SJCRH30 (cell line): ENCODE measurements around the gene PCLO. TPM values are rescaled to one million over a fixed set of nuclear protein-coding genes. Genes with fewer than 3 reads are reported as not detected.
"Not testable (repeated sequence)": the region's sequence is repeated elsewhere in the genome, so short reads cannot be mapped to it uniquely, and the experiment has no call there.

ENCODE experiments used
- DNase-seq, 2 experiments: peaks; one replicate each; pipeline ENCODE4 v3.0.0-alpha.2; 2015 to 2020
- H3K27ac ChIP-seq: fragments of 250-450 bp; sonication (Bioruptor Pico); 2 replicates; pipeline ENCODE4 v1.5.1; 2020; ENCODE audit warnings: mild to moderate bottlenecking, moderate library complexity
- H3K27me3 ChIP-seq: fragments of 250-450 bp; sonication (Bioruptor Pico); 2 replicates; pipeline ENCODE4 v1.5.1; 2020; ENCODE audit warnings: mild to moderate bottlenecking, moderate library complexity
- H3K36me3 ChIP-seq: fragments of 250-450 bp; sonication (Bioruptor Pico); 2 replicates; pipeline ENCODE4 v1.5.1; 2020; ENCODE audit warnings: mild to moderate bottlenecking, moderate library complexity
- H3K4me1 ChIP-seq: fragments of 250-450 bp; sonication (Bioruptor Pico); 2 replicates; pipeline ENCODE4 v1.5.1; 2020; ENCODE audit warnings: mild to moderate bottlenecking, moderate library complexity
- H3K4me3 ChIP-seq: fragments of 250-450 bp; sonication (Bioruptor Pico); 2 replicates; pipeline ENCODE4 v1.5.1; 2020; ENCODE audit warnings: mild to moderate bottlenecking, moderate library complexity
- H3K9me3 ChIP-seq: fragments of 250-450 bp; sonication (Bioruptor Pico); replicated peaks from 2 replicates; pipeline ENCODE4 v1.5.1; 2020; ENCODE audit warnings: mild to moderate bottlenecking, moderate library complexity
- total RNA-seq: library from RNA; depleted of rRNA; stranded (reverse); fragments of >200 nt; shearing (Covaris generic); gene quantifications from 2 replicates; pipeline ENCODE4 v1.2.3, GENCODE V29; 2014

PCLO gene
- total RNA-seq, 1 experiment from 2014 or later: 4.2 TPM

- no peak overlapping the region for H3K27ac ChIP-seq
- no peak for DNase-seq
These were observed 416.9 kb downstream of the PCLO start for GRCh38 chr7:82745820-82746219.

GRCh38 chr7:82745117-82745516, 417.6 kb downstream of the PCLO start:
- H3K27me3 ChIP-seq: no peaks in the 10 kb centered on the region
- peak; percentile 27 to 45 for DNase-seq
- H3K27ac ChIP-seq: no peak overlapping the region; the same call in 1 of the 2 replicates
- no peaks in the 10 kb centered on the region for H3K9me3 ChIP-seq
- no peak overlapping the region for H3K4me3 ChIP-seq
- H3K4me1 ChIP-seq: peaks cover 10% of the 10 kb centered on the region
- no peaks in the 10 kb centered on the region for H3K36me3 ChIP-seq

More at GRCh38 chr7:82745820-82746219, 416.9 kb downstream of the PCLO start:
- Histone ChIP-seq H3K27me3 (no peaks in the 10 kb centered on the region), H3K9me3 (no peaks in the 10 kb centered on the region), H3K4me1 (peaks cover 10% of the 10 kb centered on the region), H3K4me3 (no peak overlapping the region), H3K36me3 (no peaks in the 10 kb centered on the region)

DNA sequence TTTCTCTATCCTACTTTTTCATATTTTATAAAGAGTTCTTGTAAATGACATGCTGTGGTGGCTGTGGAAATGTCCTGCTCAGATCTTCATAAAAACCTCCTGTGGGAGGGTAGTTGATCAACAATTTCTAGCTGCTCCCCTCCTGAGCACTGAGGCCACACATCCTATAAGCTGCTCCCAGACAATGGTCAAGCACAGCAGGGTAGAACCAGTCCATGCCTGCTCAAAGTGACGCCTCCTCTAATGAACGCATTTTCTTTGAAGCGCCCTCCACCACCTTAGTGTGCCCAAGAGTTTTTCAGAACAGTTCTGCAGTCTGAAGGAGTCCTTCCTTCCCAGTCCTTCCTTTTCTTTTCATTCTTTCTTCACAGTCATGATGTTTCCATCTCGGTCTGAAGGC, 420.5 kb downstream of the PCLO start:
- no peak for DNase-seq
- H3K4me1 ChIP-seq: peaks cover 10% of the 10 kb centered on the region
- H3K27ac ChIP-seq: no peak overlapping the region

GRCh38 chr7:82741493-82741892, 421.2 kb downstream of the PCLO start:
- Histone ChIP-seq H3K27ac (no peak overlapping the region), H3K4me1 (peaks cover 10% of the 10 kb centered on the region), H3K36me3 (no peaks in the 10 kb centered on the region), H3K9me3 (no peaks in the 10 kb centered on the region), H3K4me3 (no peak overlapping the region), H3K27me3 (no peaks in the 10 kb centered on the region)
- DNase-seq: no peak

More for the DNA sequence above, 420.5 kb downstream of the PCLO start:
- Histone ChIP-seq H3K4me3 (no peak overlapping the region), H3K9me3 (no peaks in the 10 kb centered on the region), H3K27me3 (no peaks in the 10 kb centered on the region), H3K36me3 (no peaks in the 10 kb centered on the region)

GRCh38 chr7:82740246-82740848, 422.3 kb downstream of the PCLO start:
- Histone ChIP-seq H3K4me3 (no peak overlapping the region), H3K27ac (no peak overlapping the region), H3K36me3 (no peaks in the 10 kb centered on the region), H3K9me3 (no peaks in the 10 kb centered on the region), H3K27me3 (no peaks in the 10 kb centered on the region), H3K4me1 (peaks cover 9% of the 10 kb centered on the region)
- DNase-seq: peak; percentile 66 to 85

- H3K36me3 ChIP-seq: no peaks in the 10 kb centered on the region
- H3K4me1 ChIP-seq: no peaks in the 10 kb centered on the region
- no peak overlapping the region for H3K27ac ChIP-seq
- no peak for DNase-seq
- H3K27me3 ChIP-seq: no peaks in the 10 kb centered on the region
- H3K9me3 ChIP-seq: no peaks in the 10 kb centered on the region
- H3K4me3 ChIP-seq: no peak overlapping the region
These were observed 426.1 kb downstream of the PCLO start for GRCh38 chr7:82736633-82737032.

GRCh38 chr7:82732677-82733076, 430.0 kb downstream of the PCLO start:
- no peak for DNase-seq
- Histone ChIP-seq H3K36me3 (no peaks in the 10 kb centered on the region), H3K4me1 (no peaks in the 10 kb centered on the region), H3K27me3 (no peaks in the 10 kb centered on the region), H3K9me3 (no peaks in the 10 kb centered on the region), H3K27ac (no peak overlapping the region), H3K4me3 (no peak overlapping the region)

DNA sequence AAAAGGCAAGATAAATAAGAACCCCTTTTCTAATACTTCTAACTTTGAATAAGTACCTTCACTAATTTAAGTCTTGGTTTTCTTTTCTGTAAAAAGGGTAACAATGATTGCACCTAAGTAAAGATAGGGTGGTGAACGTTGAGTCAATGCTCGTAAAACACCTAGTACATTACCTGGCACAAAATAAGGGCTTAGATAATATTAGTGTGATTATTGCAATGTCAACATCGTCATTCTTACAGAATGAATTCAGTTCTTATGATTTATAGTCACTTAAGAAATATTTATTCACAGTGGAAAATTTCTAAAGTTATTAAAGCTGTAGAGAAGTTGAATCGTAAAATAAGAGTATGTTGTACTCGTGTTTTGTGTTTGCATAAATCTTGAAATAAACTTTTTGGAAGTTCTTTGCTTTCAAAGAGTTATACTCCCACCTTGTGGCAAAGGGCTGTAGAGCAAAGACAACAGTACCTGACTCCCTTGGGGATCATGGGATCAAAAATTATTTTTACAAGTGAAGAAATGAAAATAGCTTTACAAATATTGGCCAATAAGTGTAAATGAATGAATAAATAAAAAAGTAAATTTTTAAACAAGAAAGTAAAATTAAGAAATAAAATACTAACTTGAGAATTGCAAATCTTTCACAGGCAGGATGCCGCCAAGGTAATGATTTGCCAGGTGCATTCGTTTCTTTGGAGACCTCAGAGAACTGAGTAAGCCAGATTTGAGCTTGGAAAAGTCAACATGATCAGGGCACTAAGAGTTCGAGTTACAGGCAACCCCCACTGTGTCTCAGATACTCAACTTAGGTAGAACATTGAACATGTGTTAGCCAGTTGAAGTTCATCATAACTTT, 433.3 kb downstream of the PCLO start:
- peaks cover 5% of the 10 kb centered on the region; the same call in 1 of the 2 replicates for H3K4me1 ChIP-seq
- no peaks in the 10 kb centered on the region for H3K9me3 ChIP-seq
- H3K36me3 ChIP-seq: no peaks in the 10 kb centered on the region
- no peak overlapping the region for H3K4me3 ChIP-seq
- peak; percentile 21 to 63 for DNase-seq
- no peaks in the 10 kb centered on the region for H3K27me3 ChIP-seq
- H3K27ac ChIP-seq: no peak overlapping the region

DNA sequence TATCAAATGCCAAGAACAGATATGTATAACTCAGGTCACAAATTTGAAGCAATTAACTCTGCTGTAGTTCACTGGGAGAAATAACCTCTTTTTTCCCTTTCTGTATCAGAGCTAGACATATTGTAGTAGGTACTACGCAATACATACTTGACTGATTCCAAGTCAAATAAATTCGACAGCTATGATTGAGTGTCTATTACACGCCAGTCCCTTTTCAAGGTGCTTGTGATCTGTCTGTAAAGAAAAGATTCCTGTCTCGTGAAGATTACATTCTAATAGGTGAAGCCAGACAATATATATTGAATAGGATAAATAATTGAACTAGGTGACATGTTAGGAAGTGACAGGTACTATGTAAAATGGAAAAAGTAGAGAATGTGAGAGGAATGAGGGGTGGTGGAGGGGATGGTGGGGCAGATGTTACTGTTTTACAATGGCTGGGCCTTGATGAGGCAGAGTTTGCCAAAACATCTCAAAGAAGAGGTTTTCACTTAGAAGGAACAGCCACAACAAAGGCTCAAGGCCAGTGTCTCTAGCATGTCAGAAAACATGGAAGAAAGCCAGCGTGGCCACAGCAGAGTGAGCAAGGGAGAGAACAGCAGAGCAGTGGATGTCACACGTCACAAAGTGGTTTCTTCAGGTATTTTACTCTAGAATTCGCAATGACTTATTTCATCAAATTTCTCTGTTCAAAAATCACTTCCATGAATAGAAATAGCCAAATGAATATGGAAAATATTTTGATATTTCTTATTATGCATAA, 436.5 kb downstream of the PCLO start:
- peaks cover 13% of the 10 kb centered on the region for H3K4me1 ChIP-seq
- H3K36me3 ChIP-seq: no peaks in the 10 kb centered on the region
- no peaks in the 10 kb centered on the region for H3K27me3 ChIP-seq
- no peak overlapping the region; the same call in 1 of the 2 replicates for H3K4me3 ChIP-seq
- H3K27ac ChIP-seq: no peak overlapping the region
- no peaks in the 10 kb centered on the region for H3K9me3 ChIP-seq
- peak in 1 of 2 experiments; percentile 26 for DNase-seq

DNA sequence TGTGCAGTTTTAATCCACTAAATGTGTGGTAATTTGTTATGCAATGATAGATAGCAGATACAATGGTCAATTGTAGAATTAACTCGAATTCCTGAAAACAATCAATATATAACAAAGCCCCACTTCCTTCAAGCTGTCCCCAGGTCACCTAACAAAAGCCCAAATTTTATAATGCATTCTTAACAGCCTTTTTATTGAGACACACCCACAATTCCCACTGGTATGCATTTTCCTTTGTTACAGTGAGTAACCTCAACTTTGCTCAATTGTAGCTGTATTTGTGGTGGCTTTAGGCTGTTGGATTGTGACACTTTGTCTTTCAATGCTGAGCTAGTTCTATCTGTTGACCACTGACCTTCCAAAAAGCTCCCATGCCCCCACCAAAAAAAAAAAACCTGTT, 439.3 kb downstream of the PCLO start:
- Histone ChIP-seq H3K27me3 (no peaks in the 10 kb centered on the region), H3K4me3 (no peak overlapping the region), H3K4me1 (peaks cover 13% of the 10 kb centered on the region), H3K9me3 (no peaks in the 10 kb centered on the region), H3K27ac (no peak overlapping the region), H3K36me3 (no peaks in the 10 kb centered on the region)
- no peak for DNase-seq

- Histone ChIP-seq H3K27ac (no peak overlapping the region), H3K9me3 (no peaks in the 10 kb centered on the region), H3K27me3 (no peaks in the 10 kb centered on the region), H3K4me3 (no peak overlapping the region), H3K36me3 (no peaks in the 10 kb centered on the region), H3K4me1 (peaks cover 13% of the 10 kb centered on the region)
- DNase-seq: peak; percentile 13 to 42
These were observed 439.7 kb downstream of the PCLO start for GRCh38 chr7:82722946-82723345.

DNA sequence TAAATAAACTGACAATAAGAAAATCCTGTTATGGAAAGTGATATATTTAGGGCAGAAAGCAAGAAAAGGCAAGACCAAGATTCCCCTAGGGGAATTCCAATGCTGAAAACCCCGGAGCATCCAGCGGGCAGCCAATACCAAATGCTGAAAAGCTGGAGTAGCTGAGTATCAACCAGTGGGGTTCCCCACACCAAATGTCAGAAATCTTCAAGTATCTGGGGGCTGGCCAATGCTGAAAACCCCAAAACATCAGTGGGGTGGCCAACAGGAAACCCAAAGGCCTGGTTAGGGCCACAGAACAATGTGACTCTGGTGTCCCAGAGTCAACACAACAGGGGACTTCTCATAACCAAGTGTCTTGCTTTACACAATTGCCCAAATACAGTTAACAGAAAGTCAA, 447.3 kb downstream of the PCLO start:
- Histone ChIP-seq H3K4me3 (no peak overlapping the region), H3K27me3 (no peaks in the 10 kb centered on the region), H3K9me3 (no peaks in the 10 kb centered on the region), H3K36me3 (no peaks in the 10 kb centered on the region), H3K4me1 (no peaks in the 10 kb centered on the region), H3K27ac (no peak overlapping the region)
- DNase-seq: no peak

GRCh38 chr7:82714883-82715282, 447.8 kb downstream of the PCLO start:
- Histone ChIP-seq H3K4me3 (no peak overlapping the region), H3K27ac (no peak overlapping the region), H3K27me3 (no peaks in the 10 kb centered on the region), H3K36me3 (no peaks in the 10 kb centered on the region), H3K4me1 (no peaks in the 10 kb centered on the region), H3K9me3 (no peaks in the 10 kb centered on the region)
- DNase-seq: no peak

DNA sequence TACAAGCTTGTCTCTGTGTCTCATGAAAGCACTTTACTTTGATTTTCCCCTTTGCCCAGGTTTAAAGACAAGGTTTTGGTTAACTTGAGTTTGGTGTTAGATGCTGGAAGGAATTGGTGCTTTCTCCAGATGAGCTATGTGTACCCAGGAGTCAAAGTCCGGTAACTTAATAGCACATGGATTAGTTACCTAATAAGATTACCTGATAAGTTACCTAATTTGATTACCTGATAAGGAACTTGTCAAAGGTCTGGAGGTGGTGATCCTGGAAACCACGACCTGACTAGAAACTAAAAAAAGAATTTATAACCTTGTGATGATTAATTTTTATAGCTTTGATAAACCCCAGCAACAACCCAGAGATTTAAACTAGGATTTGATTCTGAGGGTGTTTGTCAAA, 449.2 kb downstream of the PCLO start:
- Histone ChIP-seq H3K9me3 (no peaks in the 10 kb centered on the region), H3K27me3 (no peaks in the 10 kb centered on the region), H3K4me1 (no peaks in the 10 kb centered on the region), H3K4me3 (no peak overlapping the region), H3K36me3 (no peaks in the 10 kb centered on the region), H3K27ac (no peak overlapping the region)
- DNase-seq: no peak

DNA sequence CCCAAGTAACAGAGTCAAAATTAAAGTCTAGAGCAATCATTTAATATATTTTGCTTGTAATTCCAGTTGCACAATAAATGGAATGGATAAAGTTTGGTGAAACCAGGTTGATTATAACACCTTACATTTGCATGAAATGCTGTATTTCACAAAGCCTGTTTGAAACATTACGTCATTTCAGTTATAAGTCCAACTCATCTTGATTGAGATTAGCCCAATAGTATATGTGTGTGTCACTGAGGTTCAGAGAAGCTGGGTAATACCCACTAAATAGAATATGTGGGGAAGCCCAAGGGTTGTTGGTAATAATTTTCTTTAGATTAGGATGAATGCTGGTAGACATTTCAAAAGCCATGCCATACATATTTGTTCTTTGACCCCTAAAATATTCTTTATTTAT, 456.3 kb downstream of the PCLO start:
- H3K4me1 ChIP-seq, H3K27ac ChIP-seq, DNase-seq, H3K9me3 ChIP-seq, H3K36me3 ChIP-seq, H3K27me3 ChIP-seq, H3K4me3 ChIP-seq: not testable (repeated sequence)
